Measurements from ENCODE around the gene OR5B2.

OR5B2 gene

GRCh38 chr11:58434217-58434616, 6.3 kb upstream of the OR5B2 start:
- H3F3A ChIP-seq (ENCODE audit: insufficient read depth, low read length) = no peaks in the 10 kb centered on the region
- no peak overlapping the region for H3K4me3 ChIP-seq (ENCODE audit: low read depth, low read length, poor library complexity, severe bottlenecking)
- H3K9me3 ChIP-seq (ENCODE audit: low read length) = no peaks in the 10 kb centered on the region
- H3K4me2 ChIP-seq (ENCODE audit: low read length) = no peak overlapping the region
- no peak overlapping the region for H3K9ac ChIP-seq (ENCODE audit: low read length)
- no peaks in the 10 kb centered on the region for H3K27me3 ChIP-seq (ENCODE audit: insufficient read depth, low read length)
- H3K36me3 ChIP-seq (ENCODE audit: insufficient read depth, low read length) = no peaks in the 10 kb centered on the region
- no peak overlapping the region for H2AFZ ChIP-seq (ENCODE audit: low read length)
- no peaks in the 10 kb centered on the region for H3K9me2 ChIP-seq (ENCODE audit: low read depth, low read length)
- H4K20me1 ChIP-seq (ENCODE audit: insufficient read depth, low read length) = no peaks in the 10 kb centered on the region
- H3K27ac ChIP-seq (ENCODE audit: low read depth, low read length, poor library complexity, severe bottlenecking) = no peak overlapping the region
- H3K79me2 ChIP-seq (ENCODE audit: insufficient read depth, low read length) = no peaks in the 10 kb centered on the region
- H3K4me1 ChIP-seq (ENCODE audit: insufficient read depth, low read length, severe bottlenecking) = no peaks in the 10 kb centered on the region
- TF ChIP-seq EZH2 (IDR thresholded peaks at IDR 0.05; ENCODE audit: borderline replicate concordance, low read length) = no peak
- TF ChIP-seq CTCF (IDR thresholded peaks at IDR 0.05; ENCODE audit: low read length) = no peak

- H3K27me3 ChIP-seq (ENCODE audit: insufficient read depth, low read length) = no peaks in the 10 kb centered on the region
- no peaks in the 10 kb centered on the region for H3K9me3 ChIP-seq (ENCODE audit: low read length)
- no peaks in the 10 kb centered on the region for H3K9me2 ChIP-seq (ENCODE audit: low read depth, low read length)
- no peaks in the 10 kb centered on the region for H3K4me1 ChIP-seq (ENCODE audit: insufficient read depth, low read length, severe bottlenecking)
- TF ChIP-seq CTCF (IDR thresholded peaks at IDR 0.05; ENCODE audit: low read length) = no peak
- no peak for TF ChIP-seq EZH2 (IDR thresholded peaks at IDR 0.05; ENCODE audit: borderline replicate concordance, low read length)
- H3F3A ChIP-seq (ENCODE audit: insufficient read depth, low read length) = no peaks in the 10 kb centered on the region
- no peak overlapping the region for H3K27ac ChIP-seq (ENCODE audit: low read depth, low read length, poor library complexity, severe bottlenecking)
- H3K79me2 ChIP-seq (ENCODE audit: insufficient read depth, low read length) = no peaks in the 10 kb centered on the region
- no peak overlapping the region for H3K4me3 ChIP-seq (ENCODE audit: low read depth, low read length, poor library complexity, severe bottlenecking)
- no peak overlapping the region for H3K9ac ChIP-seq (ENCODE audit: low read length)
- no peaks in the 10 kb centered on the region for H4K20me1 ChIP-seq (ENCODE audit: insufficient read depth, low read length)
- H2AFZ ChIP-seq (ENCODE audit: low read length) = no peak overlapping the region
- no peak overlapping the region for H3K4me2 ChIP-seq (ENCODE audit: low read length)
- H3K36me3 ChIP-seq (ENCODE audit: insufficient read depth, low read length) = no peaks in the 10 kb centered on the region
These were observed 5.8 kb upstream of the OR5B2 start for GRCh38 chr11:58433638-58434203.

GRCh38 chr11:58429273-58429672, 1.4 kb upstream of the OR5B2 start:
- Histone ChIP-seq H3K27me3 (ENCODE audit: insufficient read depth, low read length) (no peaks in the 10 kb centered on the region), H3K27ac (ENCODE audit: low read depth, low read length, poor library complexity, severe bottlenecking) (no peak overlapping the region)

More at GRCh38 chr11:58429273-58429672, 1.4 kb upstream of the OR5B2 start:
- TF ChIP-seq CTCF (IDR thresholded peaks at IDR 0.05; ENCODE audit: low read length) = no peak
- TF ChIP-seq EZH2 (IDR thresholded peaks at IDR 0.05; ENCODE audit: borderline replicate concordance, low read length) = no peak
- Histone ChIP-seq H3K9me2 (ENCODE audit: low read depth, low read length) (no peaks in the 10 kb centered on the region), H3F3A (ENCODE audit: insufficient read depth, low read length) (no peaks in the 10 kb centered on the region), H2AFZ (ENCODE audit: low read length) (no peak overlapping the region), H3K9ac (ENCODE audit: low read length) (no peak overlapping the region), H3K4me1 (ENCODE audit: insufficient read depth, low read length, severe bottlenecking) (no peaks in the 10 kb centered on the region), H3K9me3 (ENCODE audit: low read length) (no peaks in the 10 kb centered on the region), H3K36me3 (ENCODE audit: insufficient read depth, low read length) (no peaks in the 10 kb centered on the region), H3K4me3 (ENCODE audit: low read depth, low read length, poor library complexity, severe bottlenecking) (no peak overlapping the region), H3K79me2 (ENCODE audit: insufficient read depth, low read length) (no peaks in the 10 kb centered on the region), H3K4me2 (ENCODE audit: low read length) (no peak overlapping the region), H4K20me1 (ENCODE audit: insufficient read depth, low read length) (no peaks in the 10 kb centered on the region)

Measured in OCI-LY1 (cell line).